ENCODE data around the gene ESPL1.

- TF ChIP-seq CTCF (IDR thresholded peaks at IDR 0.05; ENCODE audit: control extremely low read depth in 1 of 3, insufficient read depth in 1 of 3, low read depth in 1 of 3, low read length in 3 of 3) (no peak), CHD1 (IDR thresholded peaks at IDR 0.05; ENCODE audit: low read depth, low read length) (no peak), SUZ12 (IDR thresholded peaks at IDR 0.05; ENCODE audit: low read length) (no peak), RFX5 (IDR thresholded peaks at IDR 0.05; ENCODE audit: borderline replicate concordance, low read depth, low read length) (no peak), POLR2A (IDR thresholded peaks at IDR 0.05; ENCODE audit: control extremely low read depth in 1 of 2, low read depth in 2 of 2, low read length in 2 of 2) (no peak)
Observed at GRCh38 chr12:53253298-53253697, 14.8 kb upstream of the ESPL1 start.
